GM18498 (cell line): ENCODE results near the gene M1AP.

Source experiments
- ATAC-seq: cut with Tn5 transposase; IDR thresholded peaks from one replicate; pipeline ENCODE4 v1.9.1; 2021; ENCODE audit warnings: mild to moderate bottlenecking, moderate library complexity; ENCODE audit not compliant: unreplicated experiment

Gene M1AP

GRCh38 chr2:74528600-74529356, 119.4 kb downstream of the M1AP start:
- ATAC-seq = peak; percentile 8

- no peak for ATAC-seq
Observed at GRCh38 chr2:74527741-74528140, 120.4 kb downstream of the M1AP start.

- ATAC-seq = no peak
Observed at GRCh38 chr2:74526649-74527230, 121.4 kb downstream of the M1AP start.

GRCh38 chr2:74525717-74526648, 122.1 kb downstream of the M1AP start, which contains the start of gene DQX1:
TSS of gene DQX1 (minus strand) at chr2:74526231. CDS start at chr2:74525729, 502 bp downstream.
- no peak for ATAC-seq

- ATAC-seq = no peak
Observed at GRCh38 chr2:74524955-74525716, 123.0 kb downstream of the M1AP start.

- no peak for ATAC-seq
Observed at GRCh38 chr2:74524005-74524404, 124.1 kb downstream of the M1AP start.

GRCh38 chr2:74522516-74522915, 125.6 kb downstream of the M1AP start:
- ATAC-seq = no peak

- ATAC-seq = no peak
Observed at GRCh38 chr2:74516650-74517049, 131.5 kb downstream of the M1AP start.

- peak; percentile 74 for ATAC-seq
Observed at GRCh38 chr2:74515981-74516633, 132.0 kb downstream of the M1AP start.

- ATAC-seq = peak; percentile 29
Observed at GRCh38 chr2:74515271-74515980, 132.7 kb downstream of the M1AP start.

GRCh38 chr2:74514368-74515270, 133.5 kb downstream of the M1AP start, which contains the start of gene TLX2:
TSS of gene TLX2 (plus strand) at chr2:74514450. CDS start at chr2:74514807, 357 bp downstream.
- ATAC-seq = no peak

- no peak for ATAC-seq
Observed at GRCh38 chr2:74513605-74514367, 134.3 kb downstream of the M1AP start.

- ATAC-seq = no peak
Observed at GRCh38 chr2:74512744-74513604, 135.2 kb downstream of the M1AP start.

GRCh38 chr2:74511104-74511989, 136.8 kb downstream of the M1AP start:
- no peak for ATAC-seq

- ATAC-seq = no peak
Observed at GRCh38 chr2:74510272-74510671, 137.9 kb downstream of the M1AP start.
